ENCODE data around the gene SH2B2.
"Not testable (repeated sequence)": the region's sequence is repeated elsewhere in the genome, so short reads cannot be mapped to it uniquely, and the experiment has no call there.

DNA sequence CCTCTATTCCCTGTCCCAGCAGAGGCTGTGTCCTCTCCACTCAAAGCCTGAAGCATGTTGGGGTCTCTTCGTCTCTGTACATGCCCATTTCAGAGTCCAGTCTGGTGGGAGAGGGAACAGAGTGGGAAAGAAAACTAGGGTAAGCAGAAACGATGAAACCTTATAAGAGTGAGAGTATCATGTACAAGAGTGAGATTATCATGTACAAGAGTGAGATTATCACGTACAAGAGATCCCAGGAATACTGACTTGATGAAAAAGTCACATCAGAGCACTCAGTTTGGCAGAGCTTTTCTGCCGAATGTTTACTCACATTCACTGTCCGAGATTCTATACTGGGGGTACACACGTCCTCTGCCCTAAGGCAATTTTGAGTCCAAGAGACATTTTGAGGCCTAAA is 69.7 kb downstream of the SH2B2 start, which contains the start of gene SPDYE6:
- not testable (repeated sequence) for TF ChIP-seq GATA2, GATA3 (IDR thresholded peaks at IDR 0.05; ENCODE audit: low read depth, low read length)
